GM19324 (cell line): ENCODE data around the gene TMEM54.
"Not testable (repeated sequence)": the region's sequence is repeated elsewhere in the genome, so short reads cannot be mapped to it uniquely, and the experiment has no call there.

Experiments used
- ATAC-seq: cut with Tn5 transposase; IDR thresholded peaks from one replicate; pipeline ENCODE4 v1.9.1; 2021; ENCODE audit warnings: mild to moderate bottlenecking, moderate library complexity; ENCODE audit not compliant: unreplicated experiment, low FRiP score

Gene TMEM54

GRCh38 chr1:32919811-32920733 is 18.9 kb upstream of the TMEM54 start:
- ATAC-seq: no peak

DNA sequence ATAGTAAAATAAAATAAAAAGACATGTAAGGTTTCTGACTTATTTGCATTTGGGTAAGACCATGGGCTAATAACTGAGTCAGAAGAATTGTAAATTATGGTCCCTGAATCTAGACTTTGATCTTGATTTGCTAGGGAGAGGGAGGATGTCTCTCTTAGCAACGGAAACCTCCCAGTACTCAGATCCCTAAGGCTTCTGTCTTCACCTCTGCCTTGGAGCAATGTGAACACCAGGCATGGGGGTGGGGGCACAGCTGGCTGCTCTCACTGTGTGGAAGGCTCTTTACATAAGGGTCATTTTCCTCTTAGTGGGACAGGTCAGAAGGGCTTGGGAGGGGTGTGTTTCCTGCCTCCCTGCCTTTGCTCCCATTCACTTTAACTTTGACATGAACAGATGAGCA is 17.0 kb upstream of the TMEM54 start:
- ATAC-seq: no peak

DNA sequence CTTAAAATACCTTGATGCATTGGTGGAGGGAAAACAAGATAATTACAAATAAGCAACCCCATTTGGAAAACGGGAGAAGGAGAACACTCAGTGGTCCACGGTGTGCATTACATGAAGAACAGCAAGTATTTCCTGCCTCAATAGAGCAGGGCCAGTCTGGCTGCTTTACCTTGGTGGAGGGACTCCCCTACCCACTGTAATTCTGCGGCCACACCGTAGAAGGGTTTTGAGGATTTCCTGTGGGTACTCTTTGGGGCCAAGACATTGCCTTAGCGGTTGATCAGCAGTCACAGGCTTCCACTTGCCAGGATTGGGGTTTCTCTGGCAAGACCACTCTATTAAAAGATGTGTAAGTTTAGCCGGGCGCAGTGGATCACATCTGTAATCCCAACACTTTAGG is 16.3 kb upstream of the TMEM54 start:
- ATAC-seq: no peak

DNA sequence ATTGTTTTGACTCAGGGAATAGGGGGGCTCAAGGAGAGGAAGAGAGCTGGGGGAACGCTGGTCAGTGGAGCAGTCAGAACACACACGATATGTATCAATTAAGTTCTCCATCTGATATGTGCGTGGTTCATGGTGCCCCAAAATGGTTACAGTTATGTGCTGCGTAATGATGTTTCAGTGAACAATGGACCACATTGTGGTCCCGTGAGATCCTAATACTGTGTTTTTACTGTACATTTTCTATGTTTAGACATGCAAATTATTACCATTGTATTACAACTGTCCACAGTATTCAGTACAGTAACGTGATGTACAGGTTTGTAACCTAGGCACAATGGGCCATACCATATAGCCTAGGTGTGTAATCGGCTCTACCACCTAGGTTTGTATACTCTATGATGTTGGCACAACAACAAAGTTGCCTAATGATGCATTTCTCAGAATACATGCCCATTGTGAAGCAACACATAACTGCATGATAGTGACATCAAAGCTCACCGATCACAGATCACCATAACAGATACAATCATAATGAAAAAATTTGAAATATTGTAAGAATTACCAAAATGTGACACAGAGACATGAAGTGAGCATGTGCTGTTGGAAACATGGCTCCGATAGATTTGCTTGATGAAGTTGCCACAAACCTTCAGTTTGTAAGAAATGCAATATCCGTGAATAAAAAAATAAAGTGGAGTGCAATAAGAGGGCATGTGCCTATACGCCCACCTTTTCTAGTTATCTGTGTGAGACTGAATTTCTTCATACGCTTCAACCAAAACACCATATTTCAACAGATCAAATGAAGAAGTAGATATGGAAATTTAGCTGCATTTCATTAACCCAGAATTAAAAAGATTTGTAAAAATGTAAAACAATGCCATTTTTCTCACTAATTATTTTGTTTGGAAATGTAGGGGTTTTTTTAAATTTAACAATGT is 14.8 kb upstream of the TMEM54 start:
- ATAC-seq: no peak

DNA sequence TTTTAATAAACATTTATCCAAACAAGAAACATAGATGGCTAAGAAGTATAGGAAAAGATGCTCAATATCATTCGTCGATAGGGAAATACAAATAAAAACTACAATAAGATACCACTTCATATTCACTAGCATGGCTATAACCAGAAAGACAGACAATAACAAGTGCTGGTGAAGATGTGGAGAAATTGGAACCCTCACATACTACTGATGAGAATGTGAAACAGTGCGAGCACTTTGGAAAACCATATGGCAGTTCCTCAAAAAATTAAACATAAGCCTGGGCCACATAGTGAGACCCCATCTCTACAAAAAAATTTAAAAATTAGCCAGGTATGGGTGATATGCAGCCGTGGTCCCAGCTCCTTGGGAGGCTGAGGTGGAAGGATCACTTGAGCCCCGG is 9.1 kb upstream of the TMEM54 start:
- no peak for ATAC-seq

- no peak for ATAC-seq
These were observed 6.2 kb upstream of the TMEM54 start for GRCh38 chr1:32907435-32907834.

GRCh38 chr1:32906654-32907053 is 5.5 kb upstream of the TMEM54 start:
- ATAC-seq: no peak

DNA sequence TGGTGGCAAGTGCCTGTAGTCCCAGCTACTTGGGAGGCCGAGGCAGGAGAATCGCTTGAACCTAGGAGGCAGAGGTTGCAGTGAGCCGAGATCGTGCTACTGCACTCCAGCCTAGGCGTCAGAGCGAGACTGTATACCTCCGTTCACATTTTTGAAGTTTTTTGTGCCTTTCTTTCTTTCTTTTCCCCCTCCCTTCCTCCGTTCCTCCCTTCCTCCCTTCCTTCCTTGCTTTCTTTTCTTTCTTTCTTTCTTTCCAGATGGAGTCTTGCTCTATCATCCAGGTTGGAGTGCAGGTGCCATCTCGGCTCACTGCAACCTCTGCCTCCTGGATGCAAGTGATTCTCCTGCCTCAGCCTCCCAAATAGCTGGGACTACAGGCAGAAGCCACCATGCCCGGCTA is 4.4 kb upstream of the TMEM54 start:
- ATAC-seq: not testable (repeated sequence)

GRCh38 chr1:32904797-32905196 is 3.6 kb upstream of the TMEM54 start:
- ATAC-seq: no peak

- no peak for ATAC-seq
These were observed 3.0 kb upstream of the TMEM54 start for GRCh38 chr1:32903991-32904785.

- ATAC-seq: no peak
These were observed 1.3 kb upstream of the TMEM54 start for GRCh38 chr1:32902535-32902920.

- no peak for ATAC-seq
These were observed 790 bp upstream of the TMEM54 start for GRCh38 chr1:32901823-32902534.

- no peak for ATAC-seq
These were observed 726 bp downstream of the TMEM54 start for GRCh38 chr1:32900371-32900955.

DNA sequence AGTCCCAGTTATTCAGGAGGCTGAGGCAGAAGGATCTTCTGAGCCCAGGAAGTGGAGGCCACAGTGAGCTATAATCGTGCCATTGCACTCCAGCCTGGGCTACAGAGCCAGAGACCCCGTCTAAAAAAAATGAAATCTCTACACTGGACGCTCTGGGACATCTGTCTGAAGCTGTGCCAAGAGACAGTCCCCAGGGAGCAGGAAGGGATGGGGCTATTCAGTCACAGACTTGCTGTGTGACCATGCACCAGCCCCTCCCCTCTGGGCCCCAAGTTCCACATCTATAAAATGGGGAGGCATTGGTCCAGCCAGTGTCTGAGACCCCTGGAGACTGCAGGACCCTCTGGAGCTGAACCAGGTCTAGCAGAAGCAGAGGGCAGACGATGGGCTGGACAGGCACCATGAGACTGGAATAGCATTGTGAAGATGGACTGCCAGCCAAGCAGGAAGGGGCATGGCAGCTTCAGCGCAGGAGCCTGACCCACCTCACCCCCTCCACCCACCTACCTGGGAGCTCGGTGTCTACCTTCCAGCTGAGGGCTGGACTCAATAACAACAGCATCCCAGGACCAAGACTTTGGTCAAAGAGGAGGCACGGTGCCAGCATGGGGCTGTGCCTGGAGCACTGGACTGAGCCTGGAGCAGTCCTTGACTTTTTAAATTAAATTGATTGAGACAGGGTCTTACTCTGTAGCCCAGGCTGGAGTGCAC is 1.4 kb downstream of the TMEM54 start:
- no peak for ATAC-seq

DNA sequence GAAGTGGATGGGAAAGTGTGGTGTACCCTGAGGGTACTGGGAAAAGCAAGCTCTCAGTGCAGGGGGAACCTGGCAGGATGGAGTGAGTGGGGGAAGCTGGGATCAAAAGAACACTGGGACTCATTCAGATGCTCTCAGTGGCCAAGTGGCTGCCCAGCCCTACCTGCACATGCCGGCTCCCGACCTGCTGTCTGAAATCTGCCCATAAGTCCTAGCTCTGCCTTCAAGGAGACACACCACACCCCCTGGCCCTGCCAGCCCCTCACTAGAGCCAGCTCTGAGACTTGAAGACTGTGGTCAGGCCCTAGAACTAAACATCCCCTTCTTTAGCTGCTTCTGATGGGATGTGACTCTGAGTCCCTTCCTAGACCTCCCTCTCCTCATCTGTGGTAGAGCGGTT is 2.2 kb downstream of the TMEM54 start:
- ATAC-seq: no peak

- ATAC-seq: no peak
These were observed 3.1 kb downstream of the TMEM54 start for GRCh38 chr1:32898056-32898455.

DNA sequence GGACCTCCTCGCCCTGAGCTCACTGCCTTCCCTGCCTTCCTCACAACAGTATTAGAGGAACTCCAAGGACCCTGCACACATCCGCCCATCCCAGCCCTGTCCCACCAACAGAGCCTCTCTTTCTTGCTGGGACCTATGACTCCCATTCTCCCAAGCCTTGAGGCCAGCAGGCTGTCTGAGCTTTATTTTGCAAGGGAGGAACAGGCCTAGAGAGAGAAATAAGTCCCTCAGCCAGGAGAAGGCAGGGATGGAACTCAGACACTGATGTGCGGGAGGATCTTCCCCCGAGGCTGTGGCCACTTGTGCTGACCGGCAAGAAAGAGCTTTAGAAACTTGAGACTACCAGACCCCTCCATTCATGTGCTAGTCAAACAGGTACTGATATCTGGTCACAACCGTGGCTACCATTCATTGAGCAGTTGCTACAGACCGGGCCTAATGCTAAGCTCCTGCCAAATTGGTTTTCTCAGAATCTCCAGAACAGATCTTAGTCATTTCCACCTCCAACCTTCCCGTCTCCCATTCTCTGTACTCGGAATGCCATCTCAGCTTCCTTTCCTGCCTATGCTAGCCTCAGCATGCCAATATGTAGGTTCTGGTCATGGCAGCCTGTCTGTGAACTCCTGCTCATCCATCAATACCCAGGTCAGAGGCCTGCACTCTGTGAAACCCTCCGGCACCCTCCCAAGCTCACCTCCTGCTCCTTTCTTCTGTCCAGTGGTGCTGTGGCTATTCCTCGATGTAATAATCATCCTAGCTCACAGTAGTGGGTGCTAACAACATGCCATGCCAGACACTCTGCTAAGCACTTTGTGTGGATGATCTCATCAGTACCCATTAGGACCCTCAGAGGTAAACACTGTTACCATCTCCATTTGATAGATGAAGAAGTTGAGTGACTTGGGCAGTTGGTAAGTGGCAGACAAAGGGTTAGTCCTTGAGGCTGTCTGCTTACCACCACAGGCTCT is 3.8 kb downstream of the TMEM54 start:
- ATAC-seq: no peak

DNA sequence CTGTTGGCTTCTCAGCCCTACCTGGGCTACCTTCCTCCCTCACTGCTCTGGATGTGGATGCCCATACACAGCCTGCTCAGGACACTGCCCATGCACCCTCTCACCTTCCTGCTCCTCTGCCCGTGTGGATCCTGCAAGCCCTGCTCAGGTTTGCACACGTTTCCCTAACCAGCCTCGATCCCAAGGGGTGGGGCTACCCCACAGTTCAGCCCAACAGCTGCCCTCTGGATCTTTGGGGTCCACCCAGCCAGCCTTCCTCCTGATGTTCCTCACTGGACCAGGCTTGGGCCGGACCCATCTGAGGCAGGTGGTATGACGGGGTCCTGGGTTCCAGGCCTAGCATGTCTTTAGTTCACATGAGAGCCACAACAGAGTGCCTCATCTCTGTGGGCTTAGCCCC is 4.7 kb downstream of the TMEM54 start:
- no peak for ATAC-seq
